ENCODE results near the gene FAM20B. TPM values are rescaled to one million over a fixed set of nuclear protein-coding genes. Genes with fewer than 3 reads are reported as not detected.

FAM20B gene
- total and polyA plus RNA-seq, 2 of the 13 experiments (the other 11 are each of a cell fraction or from before 2014, with no cell fraction given), result 13.8 to 26.9 TPM

DNA sequence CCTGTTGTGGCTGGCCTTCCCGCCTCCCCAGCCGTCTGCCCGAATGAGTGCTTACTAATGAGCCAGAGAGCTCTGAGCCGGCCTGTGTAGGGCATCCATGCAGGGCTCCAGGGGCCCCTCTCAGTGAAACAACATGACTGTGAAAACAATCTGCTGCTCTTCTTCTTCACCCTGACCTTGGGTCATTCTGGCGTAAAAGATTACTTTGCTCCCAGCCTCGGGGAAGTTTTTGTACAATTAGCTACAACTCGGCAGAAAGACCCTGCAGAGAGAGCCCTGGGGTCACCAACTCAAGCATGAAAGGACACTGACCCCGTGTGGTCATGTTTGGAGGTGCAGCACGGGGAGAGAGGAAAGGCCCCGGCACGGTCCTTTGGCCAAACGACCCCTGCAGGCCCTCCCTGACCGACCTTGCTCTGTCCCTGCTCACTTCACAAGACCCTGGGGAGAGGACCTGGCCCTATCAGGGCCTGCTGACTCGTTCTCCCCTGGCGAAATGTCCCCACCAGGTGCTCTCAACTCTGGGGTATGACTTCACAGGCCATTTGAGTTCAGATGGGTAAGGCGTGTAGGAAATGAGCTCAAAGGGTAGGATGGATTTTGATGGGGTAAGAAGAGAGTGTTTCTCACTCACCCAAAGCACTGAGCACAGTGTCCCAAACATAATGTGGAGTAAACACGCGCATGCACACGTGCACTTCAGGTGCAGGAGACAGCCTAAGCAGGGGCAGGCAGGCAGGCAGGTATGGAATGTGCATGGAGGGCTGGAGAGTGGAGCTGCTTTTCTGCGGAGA, 22.9 kb upstream of the FAM20B start (continued):
- TF ChIP-seq AGO2 (optimal IDR thresholded peaks at IDR 0.05; ENCODE audit: low read depth, low read length) (no peak), BORCS8-MEF2B (CRISPR knock-in tag; IDR thresholded peaks at IDR 0.05) (peak; percentile 74), MXI1 (IDR thresholded peaks at IDR 0.05; ENCODE audit: borderline replicate concordance, low read depth, low read length) (no peak), CHD4 (IDR thresholded peaks at IDR 0.05; ENCODE audit: borderline replicate concordance, low read length) (no peak), NFKBIZ (CRISPR knock-in tag; IDR thresholded peaks at IDR 0.05) (no peak), ZNF891 (CRISPR knock-in tag; IDR thresholded peaks at IDR 0.05) (0 out of 2 replicates have a peak, but pooled peaks have one; percentile 36), HMG20A (CRISPR knock-in tag; IDR thresholded peaks at IDR 0.05; ENCODE audit: borderline replicate concordance) (no peak), CAMTA2 (CRISPR knock-in tag; IDR thresholded peaks at IDR 0.05; ENCODE audit: borderline replicate concordance) (no peak)
- TF ChIP-seq, protein P1, sequence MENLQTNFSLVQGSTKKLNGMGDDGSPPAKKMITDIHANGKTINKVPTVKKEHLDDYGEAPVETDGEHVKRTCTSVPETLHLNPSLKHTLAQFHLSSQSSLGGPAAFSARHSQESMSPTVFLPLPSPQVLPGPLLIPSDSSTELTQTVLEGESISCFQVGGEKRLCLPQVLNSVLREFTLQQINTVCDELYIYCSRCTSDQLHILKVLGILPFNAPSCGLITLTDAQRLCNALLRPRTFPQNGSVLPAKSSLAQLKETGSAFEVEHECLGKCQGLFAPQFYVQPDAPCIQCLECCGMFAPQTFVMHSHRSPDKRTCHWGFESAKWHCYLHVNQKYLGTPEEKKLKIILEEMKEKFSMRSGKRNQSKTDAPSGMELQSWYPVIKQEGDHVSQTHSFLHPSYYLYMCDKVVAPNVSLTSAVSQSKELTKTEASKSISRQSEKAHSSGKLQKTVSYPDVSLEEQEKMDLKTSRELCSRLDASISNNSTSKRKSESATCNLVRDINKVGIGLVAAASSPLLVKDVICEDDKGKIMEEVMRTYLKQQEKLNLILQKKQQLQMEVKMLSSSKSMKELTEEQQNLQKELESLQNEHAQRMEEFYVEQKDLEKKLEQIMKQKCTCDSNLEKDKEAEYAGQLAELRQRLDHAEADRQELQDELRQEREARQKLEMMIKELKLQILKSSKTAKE (CRISPR knock-in tag; IDR thresholded peaks at IDR 0.05; ENCODE audit: borderline replicate concordance), result no peak
- TF ChIP-seq, protein P2, sequence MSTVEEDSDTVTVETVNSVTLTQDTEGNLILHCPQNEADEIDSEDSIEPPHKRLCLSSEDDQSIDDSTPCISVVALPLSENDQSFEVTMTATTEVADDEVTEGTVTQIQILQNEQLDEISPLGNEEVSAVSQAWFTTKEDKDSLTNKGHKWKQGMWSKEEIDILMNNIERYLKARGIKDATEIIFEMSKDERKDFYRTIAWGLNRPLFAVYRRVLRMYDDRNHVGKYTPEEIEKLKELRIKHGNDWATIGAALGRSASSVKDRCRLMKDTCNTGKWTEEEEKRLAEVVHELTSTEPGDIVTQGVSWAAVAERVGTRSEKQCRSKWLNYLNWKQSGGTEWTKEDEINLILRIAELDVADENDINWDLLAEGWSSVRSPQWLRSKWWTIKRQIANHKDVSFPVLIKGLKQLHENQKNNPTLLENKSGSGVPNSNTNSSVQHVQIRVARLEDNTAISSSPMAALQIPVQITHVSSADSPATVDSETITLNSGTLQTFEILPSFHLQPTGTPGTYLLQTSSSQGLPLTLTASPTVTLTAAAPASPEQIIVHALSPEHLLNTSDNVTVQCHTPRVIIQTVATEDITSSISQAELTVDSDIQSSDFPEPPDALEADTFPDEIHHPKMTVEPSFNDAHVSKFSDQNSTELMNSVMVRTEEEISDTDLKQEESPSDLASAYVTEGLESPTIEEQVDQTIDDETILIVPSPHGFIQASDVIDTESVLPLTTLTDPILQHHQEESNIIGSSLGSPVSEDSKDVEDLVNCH (CRISPR knock-in tag; IDR thresholded peaks at IDR 0.05), result no peak
- TF ChIP-seq, protein P3, sequence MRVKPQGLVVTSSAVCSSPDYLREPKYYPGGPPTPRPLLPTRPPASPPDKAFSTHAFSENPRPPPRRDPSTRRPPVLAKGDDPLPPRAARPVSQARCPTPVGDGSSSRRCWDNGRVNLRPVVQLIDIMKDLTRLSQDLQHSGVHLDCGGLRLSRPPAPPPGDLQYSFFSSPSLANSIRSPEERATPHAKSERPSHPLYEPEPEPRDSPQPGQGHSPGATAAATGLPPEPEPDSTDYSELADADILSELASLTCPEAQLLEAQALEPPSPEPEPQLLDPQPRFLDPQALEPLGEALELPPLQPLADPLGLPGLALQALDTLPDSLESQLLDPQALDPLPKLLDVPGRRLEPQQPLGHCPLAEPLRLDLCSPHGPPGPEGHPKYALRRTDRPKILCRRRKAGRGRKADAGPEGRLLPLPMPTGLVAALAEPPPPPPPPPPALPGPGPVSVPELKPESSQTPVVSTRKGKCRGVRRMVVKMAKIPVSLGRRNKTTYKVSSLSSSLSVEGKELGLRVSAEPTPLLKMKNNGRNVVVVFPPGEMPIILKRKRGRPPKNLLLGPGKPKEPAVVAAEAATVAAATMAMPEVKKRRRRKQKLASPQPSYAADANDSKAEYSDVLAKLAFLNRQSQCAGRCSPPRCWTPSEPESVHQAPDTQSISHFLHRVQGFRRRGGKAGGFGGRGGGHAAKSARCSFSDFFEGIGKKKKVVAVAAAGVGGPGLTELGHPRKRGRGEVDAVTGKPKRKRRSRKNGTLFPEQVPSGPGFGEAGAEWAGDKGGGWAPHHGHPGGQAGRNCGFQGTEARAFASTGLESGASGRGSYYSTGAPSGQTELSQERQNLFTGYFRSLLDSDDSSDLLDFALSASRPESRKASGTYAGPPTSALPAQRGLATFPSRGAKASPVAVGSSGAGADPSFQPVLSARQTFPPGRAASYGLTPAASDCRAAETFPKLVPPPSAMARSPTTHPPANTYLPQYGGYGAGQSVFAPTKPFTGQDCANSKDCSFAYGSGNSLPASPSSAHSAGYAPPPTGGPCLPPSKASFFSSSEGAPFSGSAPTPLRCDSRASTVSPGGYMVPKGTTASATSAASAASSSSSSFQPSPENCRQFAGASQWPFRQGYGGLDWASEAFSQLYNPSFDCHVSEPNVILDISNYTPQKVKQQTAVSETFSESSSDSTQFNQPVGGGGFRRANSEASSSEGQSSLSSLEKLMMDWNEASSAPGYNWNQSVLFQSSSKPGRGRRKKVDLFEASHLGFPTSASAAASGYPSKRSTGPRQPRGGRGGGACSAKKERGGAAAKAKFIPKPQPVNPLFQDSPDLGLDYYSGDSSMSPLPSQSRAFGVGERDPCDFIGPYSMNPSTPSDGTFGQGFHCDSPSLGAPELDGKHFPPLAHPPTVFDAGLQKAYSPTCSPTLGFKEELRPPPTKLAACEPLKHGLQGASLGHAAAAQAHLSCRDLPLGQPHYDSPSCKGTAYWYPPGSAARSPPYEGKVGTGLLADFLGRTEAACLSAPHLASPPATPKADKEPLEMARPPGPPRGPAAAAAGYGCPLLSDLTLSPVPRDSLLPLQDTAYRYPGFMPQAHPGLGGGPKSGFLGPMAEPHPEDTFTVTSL (CRISPR knock-in tag; IDR thresholded peaks at IDR 0.05; ENCODE audit: borderline replicate concordance), result no peak
- TF ChIP-seq, protein P4, sequence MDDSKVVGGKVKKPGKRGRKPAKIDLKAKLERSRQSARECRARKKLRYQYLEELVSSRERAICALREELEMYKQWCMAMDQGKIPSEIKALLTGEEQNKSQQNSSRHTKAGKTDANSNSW (CRISPR knock-in tag; IDR thresholded peaks at IDR 0.05; ENCODE audit: borderline replicate concordance), result 0 out of 2 replicates have a peak, but pooled peaks have one; percentile 39
- TF ChIP-seq, protein P5, sequence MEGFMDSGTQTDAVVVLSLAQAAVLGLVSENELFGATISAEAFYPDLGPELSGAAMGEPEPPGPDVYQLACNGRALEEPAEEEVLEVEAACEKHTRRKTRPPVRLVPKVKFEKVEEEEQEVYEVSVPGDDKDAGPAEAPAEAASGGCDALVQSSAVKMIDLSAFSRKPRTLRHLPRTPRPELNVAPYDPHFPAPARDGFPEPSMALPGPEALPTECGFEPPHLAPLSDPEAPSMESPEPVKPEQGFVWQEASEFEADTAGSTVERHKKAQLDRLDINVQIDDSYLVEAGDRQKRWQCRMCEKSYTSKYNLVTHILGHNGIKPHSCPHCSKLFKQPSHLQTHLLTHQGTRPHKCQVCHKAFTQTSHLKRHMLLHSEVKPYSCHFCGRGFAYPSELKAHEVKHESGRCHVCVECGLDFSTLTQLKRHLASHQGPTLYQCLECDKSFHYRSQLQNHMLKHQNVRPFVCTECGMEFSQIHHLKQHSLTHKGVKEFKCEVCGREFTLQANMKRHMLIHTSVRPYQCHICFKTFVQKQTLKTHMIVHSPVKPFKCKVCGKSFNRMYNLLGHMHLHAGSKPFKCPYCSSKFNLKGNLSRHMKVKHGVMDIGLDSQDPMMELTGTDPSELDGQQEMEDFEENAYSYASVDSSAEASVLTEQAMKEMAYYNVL (CRISPR knock-in tag; IDR thresholded peaks at IDR 0.05; ENCODE audit: borderline replicate concordance), result 0 out of 2 replicates have a peak, but pooled peaks have one; percentile 38
